Mesothelial cell of epicardium (in vitro differentiated cells): Measurements from ENCODE around the gene CNPY3. TPM values are rescaled to one million over a fixed set of nuclear protein-coding genes. Genes with fewer than 3 reads are reported as not detected.

Experiments used
- DNase-seq, 2 experiments: peaks; one replicate each; pipeline ENCODE4 v3.0.0; 2021; ENCODE audit warnings: low spot score in 2 of 2; ENCODE audit not compliant: unreplicated experiment in 2 of 2
- H3K27ac Mint-ChIP-seq: 2 replicates; pipeline ENCODE4 v1.8.0; 2021; ENCODE audit warnings: mixed read lengths
- H3K27me3 Mint-ChIP-seq: 2 replicates; pipeline ENCODE4 v1.8.0; 2021; ENCODE audit warnings: low read depth, mixed read lengths
- H3K36me3 Mint-ChIP-seq: 2 replicates; pipeline ENCODE4 v1.8.0; 2021; ENCODE audit warnings: mixed read lengths
- H3K4me1 Mint-ChIP-seq: 2 replicates; pipeline ENCODE4 v1.8.0; 2021; ENCODE audit warnings: mixed read lengths
- H3K4me3 Mint-ChIP-seq: 2 replicates; pipeline ENCODE4 v1.8.0; 2021; ENCODE audit warnings: mild to moderate bottlenecking, moderate library complexity, mixed read lengths
- H3K9me3 Mint-ChIP-seq: 2 replicates; pipeline ENCODE4 v1.8.0; 2021; ENCODE audit warnings: mixed read lengths
- CTCF ChIP-seq: fragments of 200-600 bp; sonication (generic); IDR thresholded peaks from one replicate; pipeline ENCODE4 v1.5.0; 2021; ENCODE audit warnings: antibody characterized with exemption; ENCODE audit not compliant: unreplicated experiment
- total RNA-seq: library from RNA; stranded (reverse); gene quantifications from 3 replicates; pipeline ENCODE4 v1.2.1, GENCODE V29; 2021

The CNPY3 gene
- total RNA-seq, 1 donor from 2014 or later, result 61.6 TPM

DNA sequence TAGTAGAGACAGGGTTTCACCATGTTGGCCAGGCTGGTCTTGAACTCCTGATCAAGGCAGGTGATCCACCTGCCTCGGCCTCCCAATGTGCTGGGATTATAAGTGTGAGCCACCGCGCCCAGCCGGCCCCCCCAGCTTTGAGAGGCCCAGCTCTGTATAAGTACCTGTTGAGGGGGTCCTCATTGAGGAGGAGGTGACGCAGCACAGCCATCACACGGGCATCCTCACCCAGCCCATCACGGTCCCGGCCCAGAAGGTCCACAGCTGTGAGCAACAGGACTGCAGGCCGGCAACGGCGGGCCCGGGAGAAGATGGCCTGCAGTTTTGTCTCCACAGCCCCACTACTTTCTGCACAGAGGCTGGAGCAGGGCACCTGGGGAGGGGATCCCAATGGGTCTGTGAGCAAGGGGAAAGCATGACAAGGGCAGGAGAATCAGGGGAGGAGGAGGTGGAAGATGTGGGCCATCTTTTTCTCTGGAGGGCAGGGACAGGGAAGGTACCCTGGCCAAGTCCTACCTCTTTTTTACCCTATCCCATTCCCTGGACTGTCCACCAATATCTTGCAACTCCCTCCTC, 38.9 kb downstream of the CNPY3 start:
- Mint-ChIP-seq H3K36me3 (peaks cover 11% of the 10 kb centered on the region), H3K9me3 (no peaks in the 10 kb centered on the region), H3K27ac (no peak overlapping the region), H3K4me1 (no peaks in the 10 kb centered on the region), H3K27me3 (no peaks in the 10 kb centered on the region), H3K4me3 (no peak overlapping the region)
- DNase-seq, result no peak
- no peak for TF ChIP-seq CTCF

DNA sequence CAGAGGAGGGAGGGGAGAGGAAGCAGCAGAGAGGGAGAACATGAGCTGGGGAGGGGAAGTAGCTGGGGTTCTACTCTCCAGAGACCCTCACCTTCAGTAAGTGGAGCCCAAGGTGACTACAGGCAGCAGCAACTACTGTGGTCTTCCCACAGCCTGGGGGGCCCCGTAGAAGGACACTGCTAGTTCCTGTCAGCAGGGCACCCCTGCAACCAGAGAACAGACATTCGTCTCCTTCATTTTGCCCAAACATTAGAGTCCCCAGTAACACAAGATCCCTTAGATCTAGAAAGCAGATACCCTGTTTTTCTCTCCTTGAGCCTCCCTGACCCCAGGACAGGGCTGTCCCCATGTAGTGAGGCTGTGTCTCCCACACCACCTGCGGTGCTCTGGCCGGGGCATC, 39.5 kb downstream of the CNPY3 start:
- Mint-ChIP-seq H3K9me3 (no peaks in the 10 kb centered on the region), H3K36me3 (peaks cover 12% of the 10 kb centered on the region), H3K4me1 (no peaks in the 10 kb centered on the region), H3K27ac (no peak overlapping the region), H3K4me3 (no peak overlapping the region), H3K27me3 (no peaks in the 10 kb centered on the region)
- TF ChIP-seq CTCF, result no peak
- no peak for DNase-seq

GRCh38 chr6:42969431-42969830, 40.2 kb downstream of the CNPY3 start:
- no peak for DNase-seq
- Mint-ChIP-seq H3K27me3 (no peaks in the 10 kb centered on the region), H3K4me3 (no peak overlapping the region), H3K27ac (no peak overlapping the region), H3K36me3 (peaks cover 12% of the 10 kb centered on the region), H3K4me1 (no peaks in the 10 kb centered on the region), H3K9me3 (no peaks in the 10 kb centered on the region)
- no peak for TF ChIP-seq CTCF

DNA sequence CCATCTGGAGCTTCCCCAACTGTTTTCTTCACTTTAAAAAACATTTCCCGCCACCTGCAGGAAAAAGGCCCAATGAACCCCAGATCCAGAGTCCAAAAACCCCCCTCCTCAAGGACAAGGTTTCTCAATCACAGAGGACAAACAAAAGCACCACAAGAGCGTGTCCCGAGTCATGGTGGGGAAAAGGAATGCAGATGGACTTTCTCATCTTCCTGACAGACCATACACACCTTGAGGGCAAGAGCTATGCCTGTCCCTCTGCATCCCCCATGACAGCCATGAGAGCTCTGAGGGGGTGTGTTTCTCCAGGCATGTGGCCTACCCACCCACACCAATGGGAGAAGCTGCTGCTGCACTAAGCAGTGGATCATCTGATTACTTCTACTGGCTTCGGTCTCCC, 40.7 kb downstream of the CNPY3 start:
- Mint-ChIP-seq H3K9me3 (no peaks in the 10 kb centered on the region), H3K27me3 (no peaks in the 10 kb centered on the region), H3K36me3 (peaks cover 10% of the 10 kb centered on the region), H3K4me3 (no peak overlapping the region), H3K27ac (no peak overlapping the region), H3K4me1 (no peaks in the 10 kb centered on the region)
- TF ChIP-seq CTCF, result no peak
- DNase-seq, result no peak

DNA sequence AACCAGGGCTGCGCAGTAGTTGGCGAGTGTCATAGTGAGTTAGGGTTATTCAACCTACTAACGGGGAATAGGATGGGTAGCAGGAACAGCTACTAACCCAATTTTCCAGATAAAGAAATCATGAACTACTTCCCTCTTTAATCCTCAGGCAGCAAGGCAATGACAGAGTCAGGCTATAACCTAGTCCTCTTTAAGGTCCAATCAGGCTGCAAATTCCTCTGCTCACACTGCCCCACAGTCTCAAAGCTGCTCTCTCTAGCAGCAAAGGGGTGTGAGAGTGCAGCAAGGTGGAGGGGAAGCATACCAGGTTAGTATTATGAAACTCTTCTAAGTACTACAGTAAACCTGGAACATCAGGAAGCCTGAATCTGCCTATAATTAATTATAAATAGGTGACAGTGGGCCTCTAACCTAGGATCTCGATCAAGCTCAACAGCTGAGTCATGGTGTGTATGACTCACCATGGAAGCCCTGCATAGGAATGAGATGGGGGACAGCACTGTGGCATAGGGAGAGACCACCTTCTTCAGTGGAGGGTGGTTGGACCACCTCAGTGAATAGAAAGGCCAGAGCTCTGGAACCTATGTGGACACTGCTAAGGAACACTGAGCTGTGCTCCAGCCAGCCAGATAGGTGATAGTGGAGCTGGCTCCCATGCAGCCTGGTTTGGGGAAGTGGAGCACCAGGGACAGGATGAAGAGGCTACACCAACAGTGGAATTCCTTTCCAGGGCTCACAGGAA, 41.8 kb downstream of the CNPY3 start:
- no peak overlapping the region for H3K27ac Mint-ChIP-seq
- no peaks in the 10 kb centered on the region for H3K27me3 Mint-ChIP-seq
- H3K4me3 Mint-ChIP-seq, result no peak overlapping the region
- DNase-seq, result no peak
- H3K4me1 Mint-ChIP-seq, result no peaks in the 10 kb centered on the region
- peaks cover 10% of the 10 kb centered on the region for H3K36me3 Mint-ChIP-seq
- H3K9me3 Mint-ChIP-seq, result no peaks in the 10 kb centered on the region
- no peak for TF ChIP-seq CTCF
